ENCODE data around the gene ACSL1.

ACSL1 gene

DNA sequence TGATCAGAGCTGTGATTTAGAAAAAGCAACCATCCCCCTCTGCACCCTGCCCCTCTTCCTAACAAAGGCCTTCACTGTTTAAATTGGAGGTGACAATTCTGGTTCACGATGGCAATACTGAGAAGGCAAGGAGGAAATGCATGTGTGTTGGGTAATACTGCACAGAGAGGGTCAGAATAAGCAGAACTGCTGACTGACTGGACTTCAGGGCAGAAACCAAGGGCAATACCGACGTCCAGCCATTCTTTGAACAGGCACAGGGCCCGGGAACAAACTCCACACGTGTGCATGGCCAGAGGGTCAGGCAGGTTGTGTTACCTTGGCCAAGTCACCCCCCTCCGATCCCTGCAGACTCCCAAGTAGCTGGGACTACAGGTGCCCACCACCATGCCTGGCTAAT lies 6.0 kb downstream of the ACSL1 start:
- POLR2A ChIA-PET, result no interaction called here
- TF ChIP-seq SP1 (IDR thresholded peaks at IDR 0.05) (no peak), PKNOX1 (IDR thresholded peaks at IDR 0.05) (no peak), NFRKB (IDR thresholded peaks at IDR 0.05) (no peak), ZNF384 (IDR thresholded peaks at IDR 0.05) (no peak)
- CTCF ChIA-PET, result interaction anchor here (1.0 kb wide), 1 partner anchor 74 kb away, joined by 3 read pairs; no protein-coding TSS in a partner anchor
- no peak for DNase-seq (ENCODE audit: extremely low spot score)

GRCh38 chr4:184818216-184818564 lies 7.6 kb downstream of the ACSL1 start:
- ChIA-PET CTCF (no interaction called here), POLR2A (no interaction called here)
- no peak for TF ChIP-seq LEF1 (IDR thresholded peaks at IDR 0.05; ENCODE audit: borderline replicate concordance)
- no peak for TF ChIP-seq FOXM1 (IDR thresholded peaks at IDR 0.05; ENCODE audit: borderline replicate concordance)
- TF ChIP-seq PKNOX1 (IDR thresholded peaks at IDR 0.05), result no peak
- no peak for TF ChIP-seq ARNT (IDR thresholded peaks at IDR 0.05)
- TF ChIP-seq SUZ12 (IDR thresholded peaks at IDR 0.05), result no peak
- TF ChIP-seq ELF4 (IDR thresholded peaks at IDR 0.05), result no peak
- no peak for TF ChIP-seq HDGF (IDR thresholded peaks at IDR 0.05; ENCODE audit: borderline replicate concordance)
- no peak for TF ChIP-seq SP1 (IDR thresholded peaks at IDR 0.05)
- no peak for TF ChIP-seq FOXK2 (IDR thresholded peaks at IDR 0.05)
- TF ChIP-seq ZNF384 (IDR thresholded peaks at IDR 0.05), result no peak
- TF ChIP-seq L3MBTL2 (conservative IDR thresholded peaks at IDR 0.05), result no peak
- TF ChIP-seq BHLHE40 (IDR thresholded peaks at IDR 0.05; ENCODE audit: borderline replicate concordance), result no peak
- TF ChIP-seq NFRKB (IDR thresholded peaks at IDR 0.05), result no peak
- no peak for TF ChIP-seq CTBP1 (IDR thresholded peaks at IDR 0.05; ENCODE audit: borderline replicate concordance)
- no peak for TF ChIP-seq FOXA1 (IDR thresholded peaks at IDR 0.05)
- TF ChIP-seq TARDBP (IDR thresholded peaks at IDR 0.05), result no peak
- no peak for DNase-seq (ENCODE audit: extremely low spot score)

DNA sequence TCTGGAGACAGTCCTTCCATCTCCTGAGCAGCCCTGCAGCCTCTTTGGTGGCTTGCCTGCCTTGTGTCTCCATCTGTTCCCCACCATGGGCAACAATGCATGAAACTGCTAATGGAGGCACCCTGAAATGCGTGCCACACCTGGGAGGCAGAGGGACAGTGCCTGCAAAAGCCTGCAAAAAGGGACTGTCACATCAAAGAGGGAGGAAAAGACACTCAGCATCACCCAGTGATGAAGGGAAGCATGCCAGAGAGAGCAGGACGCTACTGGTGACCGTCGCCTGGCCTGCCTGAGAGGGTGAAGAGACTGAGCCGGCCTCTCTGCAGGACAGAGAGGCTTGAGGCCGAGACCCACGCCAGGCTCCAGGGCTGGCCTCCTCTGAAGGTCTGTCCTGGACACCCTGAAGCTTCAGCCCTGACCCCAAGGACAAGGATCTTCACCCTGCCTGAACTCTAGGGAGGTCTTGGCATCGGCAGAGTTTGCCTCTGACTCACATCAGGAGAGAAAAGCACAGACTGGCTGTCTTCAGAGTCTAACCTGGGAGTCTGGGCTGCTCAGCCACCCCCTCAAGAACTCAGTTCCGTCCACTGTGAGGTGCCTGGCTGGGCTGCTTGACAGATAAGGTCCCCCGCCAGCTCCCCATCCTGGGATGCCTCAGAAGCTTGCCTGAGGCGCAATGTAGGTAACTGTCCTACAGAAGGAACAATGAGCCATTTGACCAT lies 8.1 kb downstream of the ACSL1 start:
- ChIA-PET CTCF (no interaction called here), POLR2A (no interaction called here)
- TF ChIP-seq LEF1 (IDR thresholded peaks at IDR 0.05; ENCODE audit: borderline replicate concordance) (no peak), ARNT (IDR thresholded peaks at IDR 0.05) (no peak), L3MBTL2 (conservative IDR thresholded peaks at IDR 0.05) (no peak), BHLHE40 (IDR thresholded peaks at IDR 0.05; ENCODE audit: borderline replicate concordance) (no peak), HDGF (IDR thresholded peaks at IDR 0.05; ENCODE audit: borderline replicate concordance) (no peak), ELF4 (IDR thresholded peaks at IDR 0.05) (no peak), PKNOX1 (IDR thresholded peaks at IDR 0.05) (no peak)
- no peak for DNase-seq (ENCODE audit: extremely low spot score)

DNA sequence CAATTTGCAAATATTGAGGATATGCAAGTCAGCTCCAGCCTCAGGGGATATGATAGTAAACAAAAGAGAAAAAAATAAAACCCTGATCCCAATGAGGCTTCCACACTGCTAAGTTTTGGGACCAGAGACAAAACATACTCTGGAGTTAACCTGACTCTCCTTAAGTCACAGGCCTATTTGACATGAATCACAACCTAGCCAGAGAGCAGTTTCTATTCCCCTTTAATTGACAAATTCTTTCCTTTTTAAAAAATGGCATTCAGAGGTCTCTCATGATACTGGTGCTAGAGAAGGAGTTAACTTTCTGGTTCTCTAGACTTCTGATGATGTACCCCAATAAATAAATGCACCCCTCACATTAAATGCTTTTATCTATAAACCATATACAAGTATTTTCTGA lies 8.8 kb downstream of the ACSL1 start:
- DNase-seq (ENCODE audit: extremely low spot score), result no peak
- CTCF ChIA-PET, result no interaction called here
- POLR2A ChIA-PET, result no interaction called here
- TF ChIP-seq BHLHE40 (IDR thresholded peaks at IDR 0.05; ENCODE audit: borderline replicate concordance), result no peak

- TF ChIP-seq FOXM1 (IDR thresholded peaks at IDR 0.05; ENCODE audit: borderline replicate concordance) (no peak), L3MBTL2 (conservative IDR thresholded peaks at IDR 0.05) (0 out of 2 replicates have a peak, but pooled peaks have one; percentile 13)
- ChIA-PET POLR2A (interaction anchor here (3.2 to 3.4 kb wide), 2 partner anchors 10 to 81 kb away, joined by 16 read pairs; partner anchors contain the start of genes ACSL1 and CENPU), CTCF (interaction anchor here (1.0 kb wide), 1 partner anchor 80 kb away, joined by 4 read pairs; no protein-coding TSS in a partner anchor)
- DNase-seq (ENCODE audit: extremely low spot score), result peak; percentile 36
Observed at GRCh38 chr4:184815046-184815877, 10.5 kb downstream of the ACSL1 start.

DNA sequence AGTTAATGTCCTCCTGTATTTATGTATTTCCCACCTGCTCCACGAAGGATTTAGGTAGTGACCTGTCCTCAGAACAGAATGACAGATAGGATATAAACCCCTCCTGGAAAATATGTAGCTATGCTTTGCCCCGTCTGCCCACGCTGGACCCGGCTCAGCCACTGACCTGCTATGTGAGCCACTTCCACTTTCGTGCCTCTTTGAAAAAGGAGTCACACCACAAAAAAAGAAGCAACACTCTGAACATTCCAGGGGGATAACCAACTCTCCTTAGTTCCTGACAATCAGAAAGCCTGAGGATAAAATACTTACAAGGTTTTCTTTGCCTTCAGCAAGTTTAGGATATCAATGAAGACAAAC lies 11.1 kb downstream of the ACSL1 start:
- ChIA-PET POLR2A (interaction anchor here (3.2 to 3.4 kb wide), 2 partner anchors 11 to 81 kb away, joined by 16 read pairs; partner anchors contain the start of genes ACSL1 and CENPU), CTCF (interaction anchor here (1.0 kb wide), 1 partner anchor 79 kb away, joined by 4 read pairs; no protein-coding TSS in a partner anchor)
- TF ChIP-seq CTBP1 (IDR thresholded peaks at IDR 0.05; ENCODE audit: borderline replicate concordance) (no peak), FOXM1 (IDR thresholded peaks at IDR 0.05; ENCODE audit: borderline replicate concordance) (no peak), PKNOX1 (IDR thresholded peaks at IDR 0.05) (no peak), BHLHE40 (IDR thresholded peaks at IDR 0.05; ENCODE audit: borderline replicate concordance) (no peak), NFRKB (IDR thresholded peaks at IDR 0.05) (no peak), HDGF (IDR thresholded peaks at IDR 0.05; ENCODE audit: borderline replicate concordance) (no peak), SUZ12 (IDR thresholded peaks at IDR 0.05) (no peak), TARDBP (IDR thresholded peaks at IDR 0.05) (no peak), ARNT (IDR thresholded peaks at IDR 0.05) (no peak), L3MBTL2 (conservative IDR thresholded peaks at IDR 0.05) (no peak), FOXK2 (IDR thresholded peaks at IDR 0.05) (no peak), ZNF384 (IDR thresholded peaks at IDR 0.05) (no peak), SP1 (IDR thresholded peaks at IDR 0.05) (no peak), FOXA1 (IDR thresholded peaks at IDR 0.05) (no peak), LEF1 (IDR thresholded peaks at IDR 0.05; ENCODE audit: borderline replicate concordance) (no peak), ELF4 (IDR thresholded peaks at IDR 0.05) (no peak)
- no peak for DNase-seq (ENCODE audit: extremely low spot score)

Measured in HEK293T (cell line).